ENCODE data around the gene GPR137B. TPM values are rescaled to one million over a fixed set of nuclear protein-coding genes. Genes with fewer than 3 reads are reported as not detected.

Gene GPR137B
- total and polyA plus RNA-seq, 2 of the 8 experiments (the other 6 are each of a cell fraction or from before 2014, with no cell fraction given) = 6.9 to 7.7 TPM

GRCh38 chr1:236220473-236220872 lies 78.1 kb downstream of the GPR137B start:
- H3K56ac ChIP-seq (replicated peaks; ENCODE audit: insufficient read length, low read depth, low read length) = no peak overlapping the region
- H2AFZ ChIP-seq (ENCODE audit: low read length) = no peak overlapping the region
- no peaks in the 10 kb centered on the region for H3K4me1 ChIP-seq (replicated peaks in 1 of 4; ENCODE audit: control insufficient read depth in 3 of 4, insufficient read depth in 4 of 4, low read length in 3 of 4)
- no peaks in the 10 kb centered on the region for H3K27me3 ChIP-seq (replicated peaks in 1 of 4; ENCODE audit: control insufficient read depth in 3 of 4, extremely low read depth in 1 of 4, insufficient read depth in 3 of 4, low read length in 3 of 4)
- no peak overlapping the region for H2BK5ac ChIP-seq (ENCODE audit: low read depth, low read length)
- no peak overlapping the region for H2BK20ac ChIP-seq (ENCODE audit: low read length)
- no peak overlapping the region for H2BK15ac ChIP-seq (ENCODE audit: low read length)
- no peak overlapping the region for H3K23ac ChIP-seq (ENCODE audit: insufficient read length)
- no peak overlapping the region for H2BK120ac ChIP-seq (replicated peaks; ENCODE audit: low read depth, low read length)
- H4K20me1 ChIP-seq (replicated peaks in 1 of 2; ENCODE audit: control insufficient read depth in 1 of 2, insufficient read depth in 2 of 2, low read length in 2 of 2) = no peaks in the 10 kb centered on the region
- no peak overlapping the region for H3K4me3 ChIP-seq (ENCODE audit: extremely low read depth in 1 of 4, insufficient read depth in 2 of 4, low read depth in 3 of 4, low read length in 4 of 4)
- H3K23me2 ChIP-seq (ENCODE audit: low read depth, low read length) = no peaks in the 10 kb centered on the region
- no peak overlapping the region for H4K8ac ChIP-seq (ENCODE audit: extremely low read depth, insufficient read depth, low read length)
- no peak overlapping the region for H4K5ac ChIP-seq (ENCODE audit: insufficient read length, low read depth, low read length)
- DNase-seq (ENCODE audit: low read depth in 1 of 2, low spot score in 2 of 2) (no peak), FAIRE-seq (no peak)
- no peak overlapping the region for H2AK5ac ChIP-seq (ENCODE audit: low read depth, low read length)
- H3K79me2 ChIP-seq (ENCODE audit: control insufficient read depth in 1 of 2, insufficient read depth in 2 of 2, low read length in 2 of 2) = no peaks in the 10 kb centered on the region
- H3K9ac ChIP-seq (replicated peaks in 1 of 4; ENCODE audit: extremely low read depth in 1 of 4, low read depth in 3 of 4, low read length in 3 of 4) = no peak overlapping the region
- H2BK12ac ChIP-seq (ENCODE audit: low read depth, low read length) = no peak overlapping the region
- 91% methylated on average over 1 of the region's 1 CpG; no CpG with 5 or more reads in 1 of the 2 experiments for WGBS, 2 experiments (ENCODE audit: extremely low coverage in 1 of 2, insufficient coverage in 1 of 2, insufficient read length in 1 of 2, insufficient replicate concordance in 2 of 2, low coverage in 1 of 2, low lambda C conversion rate in 2 of 2, missing lambda C conversion rate in 1 of 2)
- no peaks in the 10 kb centered on the region for H3K9me3 ChIP-seq (ENCODE audit: insufficient read depth in 2 of 2, low read depth in 1 of 2, low read length in 1 of 2)
- H3K36me3 ChIP-seq (ENCODE audit: control insufficient read depth in 2 of 4, insufficient read depth in 4 of 4, low read length in 3 of 4) = no peaks in the 10 kb centered on the region
- ChIA-PET CTCF (ENCODE audit: partially characterized antibody) (interaction anchor here (0.5 kb wide), 1 partner anchor 105 kb away, joined by 3 read pairs; no protein-coding TSS in a partner anchor), POLR2A (ENCODE audit: partially characterized antibody) (no interaction called here)
- no peak overlapping the region for H3K4ac ChIP-seq (replicated peaks; ENCODE audit: insufficient read length, low read depth, low read length)
- H4K91ac ChIP-seq (replicated peaks; ENCODE audit: insufficient read length, low read length) = no peak overlapping the region
- H3K14ac ChIP-seq (ENCODE audit: insufficient read length) = no peak overlapping the region
- no peaks in the 10 kb centered on the region for H3K79me1 ChIP-seq (ENCODE audit: low read depth, low read length)
- no peak overlapping the region for H3K18ac ChIP-seq (ENCODE audit: extremely low read depth, low read length)
- no peak overlapping the region for H3K4me2 ChIP-seq (ENCODE audit: insufficient read depth in 1 of 2, low read depth in 2 of 2, low read length in 2 of 2)
- H3K27ac ChIP-seq (ENCODE audit: low read depth, low read length) = no peak overlapping the region
- no peak for TF ChIP-seq YY1 (IDR thresholded peaks at IDR 0.05; ENCODE audit: low read depth, low read length)
- no peak for TF ChIP-seq SRF (IDR thresholded peaks at IDR 0.05; ENCODE audit: low read depth, low read length)
- TF ChIP-seq GTF2F1 (IDR thresholded peaks at IDR 0.05; ENCODE audit: borderline replicate concordance, low read depth, low read length) = no peak
- no peak for TF ChIP-seq NANOG (IDR thresholded peaks at IDR 0.05; ENCODE audit: insufficient read depth, low read depth, low read length, poor library complexity, severe bottlenecking)
- TF ChIP-seq TAF1 (IDR thresholded peaks at IDR 0.05; ENCODE audit: low read depth, low read length) = no peak
- no peak for TF ChIP-seq NRF1 (IDR thresholded peaks at IDR 0.05; ENCODE audit: low read depth, low read length)
- TF ChIP-seq EP300 (IDR thresholded peaks at IDR 0.05; ENCODE audit: borderline replicate concordance in 1 of 2, low read depth in 2 of 2, low read length in 2 of 2) = no peak
- TF ChIP-seq RFX5 (IDR thresholded peaks at IDR 0.05; ENCODE audit: borderline replicate concordance, low read depth, low read length) = no peak
- TF ChIP-seq HDAC6 (IDR thresholded peaks at IDR 0.05; ENCODE audit: low read depth, low read length) = no peak
- TF ChIP-seq RAD21 (IDR thresholded peaks at IDR 0.05 in 1 of 2, conservative IDR thresholded peaks at IDR 0.05 in 1 of 2; ENCODE audit: low read depth in 2 of 2, low read length in 2 of 2) = no peak
- TF ChIP-seq CREB1 (IDR thresholded peaks at IDR 0.05) = no peak
- no peak for TF ChIP-seq USF2 (IDR thresholded peaks at IDR 0.05; ENCODE audit: low read length)
- TF ChIP-seq BCL11A (IDR thresholded peaks at IDR 0.05; ENCODE audit: low read depth in 2 of 2, low read length in 2 of 2) = no peak
- TF ChIP-seq POLR2A (IDR thresholded peaks at IDR 0.05; ENCODE audit: control extremely low read depth in 1 of 2, low read depth in 2 of 2, low read length in 2 of 2) = no peak
